ENCODE data around the gene CNGB1.

Gene CNGB1

GRCh38 chr16:57846078-57846697, 124.7 kb downstream of the CNGB1 start:
- DNase-seq, result no peak

- DNase-seq, result no peak
Measured at GRCh38 chr16:57845115-57845514, 125.8 kb downstream of the CNGB1 start.

GRCh38 chr16:57844416-57845030, 126.4 kb downstream of the CNGB1 start:
- no peak for DNase-seq

- no peak for DNase-seq
Measured at GRCh38 chr16:57843400-57843799, 127.5 kb downstream of the CNGB1 start.

- no peak for DNase-seq
Measured at GRCh38 chr16:57842601-57843000, 128.3 kb downstream of the CNGB1 start.

- DNase-seq, result no peak
Measured at GRCh38 chr16:57840833-57841232, 130.1 kb downstream of the CNGB1 start.

- no peak for DNase-seq
Measured at GRCh38 chr16:57838161-57838560, 132.8 kb downstream of the CNGB1 start.

- DNase-seq, result no peak
Measured at GRCh38 chr16:57837305-57838125, 133.4 kb downstream of the CNGB1 start.

GRCh38 chr16:57835439-57835838, 135.5 kb downstream of the CNGB1 start:
- DNase-seq, result peak; percentile 45

GRCh38 chr16:57834936-57835335, 136.0 kb downstream of the CNGB1 start:
- no peak for DNase-seq
